HUES64 (cell line): Measurements from ENCODE around the gene HIF1AN.
"Not testable (repeated sequence)": the region's sequence is repeated elsewhere in the genome, so short reads cannot be mapped to it uniquely, and the experiment has no call there.

ENCODE experiments used
- H3K27ac ChIP-seq: 2 replicates; pipeline ENCODE4 v1.7.0; 2013; ENCODE audit warnings: low read depth, low read length, inconsistent platforms
- H3K27me3 ChIP-seq: 2 replicates; pipeline ENCODE4 v1.6.1; 2013; ENCODE audit warnings: mild to moderate bottlenecking, low read length; ENCODE audit not compliant: insufficient read depth
- H3K36me3 ChIP-seq: 2 replicates; pipeline ENCODE4 v1.6.1; 2013; ENCODE audit warnings: mild to moderate bottlenecking, low read length; ENCODE audit not compliant: insufficient read depth
- H3K4me1 ChIP-seq: 2 replicates; pipeline ENCODE4 v1.6.1; 2013; ENCODE audit warnings: mild to moderate bottlenecking, low read length, moderate library complexity; ENCODE audit not compliant: insufficient read depth
- H3K4me3 ChIP-seq: 2 replicates; pipeline ENCODE4 v1.5.1; 2013; ENCODE audit warnings: mild to moderate bottlenecking, low read length, moderate library complexity
- H3K9ac ChIP-seq: 2 replicates; pipeline ENCODE4 v1.6.1; 2013; ENCODE audit warnings: mild to moderate bottlenecking, low read depth, low read length
- H3K9me3 ChIP-seq: 2 replicates; pipeline ENCODE4 v1.6.1; 2013; ENCODE audit warnings: low read depth, low read length; ENCODE audit not compliant: insufficient read depth
- WGBS: fragments of 150-250, 120-280 bp; methylation state at CpG from one replicate; pipeline ENCODE4 v1.1.7; 2013; ENCODE audit warnings: missing lambda C conversion rate; 5-methylcytosine and 5-hydroxymethylcytosine counted together

The HIF1AN gene

DNA sequence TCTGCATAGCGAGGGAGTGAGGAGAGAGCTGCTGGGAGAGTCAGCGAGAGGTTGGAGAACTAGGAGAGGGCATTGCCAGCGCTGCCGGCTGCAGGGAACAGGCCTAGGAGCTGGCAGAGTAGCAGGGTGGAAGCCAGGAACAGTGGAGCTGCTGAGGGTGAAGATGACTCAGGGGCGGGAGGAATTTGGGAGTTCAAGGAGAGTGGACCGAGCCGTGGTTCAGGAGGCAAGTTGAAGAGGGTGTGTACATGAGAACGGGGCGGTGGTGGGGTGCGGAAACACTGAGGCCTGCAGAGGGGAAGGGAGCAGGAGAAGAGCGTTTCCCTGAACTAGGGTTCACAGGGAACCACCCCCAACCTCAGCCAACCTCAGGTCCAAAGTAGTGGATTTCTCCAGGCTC is 31.5 kb downstream of the HIF1AN start:
- H3K27me3 ChIP-seq = peaks cover 64% of the 10 kb centered on the region
- WGBS = 69% methylated on average over 11 of the region's 11 CpGs

DNA sequence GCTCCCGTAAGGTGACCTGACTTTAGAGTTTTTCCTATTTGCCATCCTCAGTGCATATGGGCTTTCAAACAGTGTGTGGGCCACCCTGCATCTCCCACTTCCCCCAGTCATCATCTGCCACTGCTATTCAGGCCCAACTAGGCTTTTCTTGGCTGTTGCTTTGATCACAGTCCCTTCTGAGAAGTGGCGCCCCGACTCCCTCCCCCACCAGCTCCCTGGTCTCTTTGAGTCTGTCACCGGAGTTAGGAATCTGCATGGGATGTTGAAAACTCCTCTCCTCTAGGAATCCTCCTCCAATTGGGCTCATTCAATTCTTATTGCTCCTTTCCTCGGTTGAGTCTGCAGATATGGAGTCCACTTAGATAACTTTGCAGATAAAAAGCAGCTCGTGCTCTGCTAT is 32.1 kb downstream of the HIF1AN start:
- Histone ChIP-seq H3K4me3 (no peak overlapping the region), H3K27ac (no peak overlapping the region), H3K36me3 (no peaks in the 10 kb centered on the region), H3K27me3 (peaks cover 59% of the 10 kb centered on the region), H3K9me3 (no peaks in the 10 kb centered on the region), H3K9ac (no peak overlapping the region), H3K4me1 (no peaks in the 10 kb centered on the region; the same call in 1 of the 2 replicates)
- 64% methylated on average over 6 of the region's 6 CpGs for WGBS

More for the DNA sequence above, 31.5 kb downstream of the HIF1AN start:
- Histone ChIP-seq H3K4me3 (no peak overlapping the region), H3K9me3 (no peaks in the 10 kb centered on the region), H3K36me3 (no peaks in the 10 kb centered on the region), H3K27ac (no peak overlapping the region), H3K4me1 (no peaks in the 10 kb centered on the region; the same call in 1 of the 2 replicates), H3K9ac (no peak overlapping the region)

DNA sequence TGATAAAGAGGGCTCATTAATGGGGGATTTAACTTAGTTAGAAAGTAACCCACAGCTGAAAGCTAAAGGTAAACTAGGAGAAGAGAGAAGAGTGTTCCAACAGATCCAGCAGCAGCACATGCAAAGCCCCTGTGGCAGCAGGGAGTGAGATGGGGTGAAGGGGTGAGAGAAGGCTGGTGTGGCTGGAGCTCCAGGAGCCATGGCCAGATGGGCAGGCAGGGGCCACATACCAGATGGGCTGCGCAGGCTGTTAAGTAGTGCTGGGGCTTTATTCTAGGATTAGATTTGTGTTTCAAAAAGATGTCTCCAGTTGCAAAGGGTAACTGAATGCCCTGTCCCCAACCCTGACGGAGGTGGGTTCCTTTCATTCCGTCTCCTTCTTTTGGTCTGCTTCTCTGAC is 33.2 kb downstream of the HIF1AN start:
- Histone ChIP-seq H3K4me1 (no peaks in the 10 kb centered on the region; the same call in 1 of the 2 replicates), H3K4me3 (no peak overlapping the region), H3K36me3 (no peaks in the 10 kb centered on the region), H3K9me3 (no peaks in the 10 kb centered on the region), H3K27ac (no peak overlapping the region), H3K27me3 (peaks cover 53% of the 10 kb centered on the region), H3K9ac (no peak overlapping the region)
- 88% methylated on average over 3 of the region's 3 CpGs for WGBS

DNA sequence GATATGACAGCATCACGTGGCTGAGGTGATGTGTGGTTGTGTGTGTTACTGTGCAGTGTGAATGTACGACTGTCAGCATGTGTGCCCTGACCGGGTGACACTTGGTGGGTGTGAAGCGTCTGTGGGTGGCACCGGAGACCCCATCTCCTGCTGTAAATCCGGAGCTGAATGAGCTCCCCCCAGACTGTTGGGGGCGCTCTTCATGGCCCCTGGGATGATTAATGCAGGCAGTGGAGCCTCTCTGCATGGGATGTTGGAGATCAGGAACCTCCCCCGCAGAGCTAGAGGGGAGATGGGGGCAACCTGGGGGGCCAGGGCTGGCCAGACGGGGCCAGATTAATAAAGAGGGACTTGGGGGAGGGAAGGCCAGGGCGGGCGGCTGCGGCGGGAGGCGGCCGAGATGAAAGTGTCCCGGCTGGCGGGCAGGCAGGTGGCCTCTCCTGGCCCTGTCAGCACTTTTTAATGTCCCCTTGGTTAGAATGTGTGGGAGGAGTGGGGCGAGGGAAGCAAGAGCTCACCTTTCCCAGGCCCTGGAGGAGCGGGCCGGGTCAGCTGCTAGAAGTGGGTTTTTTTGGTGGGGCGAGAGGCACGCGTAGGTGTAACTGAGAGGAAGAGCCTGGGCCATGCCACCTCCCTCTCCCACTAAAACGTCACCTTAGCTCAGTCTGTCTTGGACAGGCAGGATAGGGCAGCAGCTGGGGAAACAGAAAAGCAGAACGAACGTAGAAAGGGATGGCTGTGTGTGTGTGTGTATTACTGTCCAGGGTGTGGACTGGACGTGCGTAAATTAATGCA is 34.1 kb downstream of the HIF1AN start:
- Histone ChIP-seq H3K4me1 (no peaks in the 10 kb centered on the region; the same call in 1 of the 2 replicates), H3K9ac (peak overlapping the region; percentile 46), H3K27ac (no peak overlapping the region), H3K36me3 (no peaks in the 10 kb centered on the region), H3K4me3 (peak overlapping the region; percentile 70), H3K27me3 (peaks cover 56% of the 10 kb centered on the region), H3K9me3 (no peaks in the 10 kb centered on the region)
- 17% methylated on average over 25 of the region's 28 CpGs for WGBS

DNA sequence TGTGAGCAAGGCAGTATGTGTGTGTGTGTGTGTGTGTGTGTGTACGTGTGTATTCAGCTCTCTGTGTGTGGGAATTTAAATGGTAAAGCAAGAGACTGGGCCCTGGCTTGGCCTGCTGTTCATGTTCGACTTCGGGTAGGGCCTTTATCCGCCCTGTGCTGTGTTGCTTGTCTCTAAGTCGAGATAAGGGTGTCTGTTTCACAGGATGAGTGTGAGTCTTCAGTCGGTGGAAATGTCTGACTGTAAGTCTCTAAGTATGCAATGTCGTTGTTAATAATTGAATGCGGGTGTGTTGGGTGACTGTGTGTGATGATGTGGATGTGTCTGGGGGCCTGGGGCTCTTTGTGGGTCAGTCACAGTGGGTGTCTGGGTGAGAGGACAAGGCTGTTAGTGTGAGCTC is 34.8 kb downstream of the HIF1AN start:
- Histone ChIP-seq H3K9ac (no peak overlapping the region; the same call in 1 of the 2 replicates), H3K36me3 (no peaks in the 10 kb centered on the region), H3K9me3 (no peaks in the 10 kb centered on the region), H3K4me1 (no peaks in the 10 kb centered on the region; the same call in 1 of the 2 replicates), H3K4me3 (peak overlapping the region; percentile 70), H3K27me3 (peaks cover 51% of the 10 kb centered on the region), H3K27ac (no peak overlapping the region)
- WGBS = 79% methylated on average over 8 of the region's 8 CpGs

DNA sequence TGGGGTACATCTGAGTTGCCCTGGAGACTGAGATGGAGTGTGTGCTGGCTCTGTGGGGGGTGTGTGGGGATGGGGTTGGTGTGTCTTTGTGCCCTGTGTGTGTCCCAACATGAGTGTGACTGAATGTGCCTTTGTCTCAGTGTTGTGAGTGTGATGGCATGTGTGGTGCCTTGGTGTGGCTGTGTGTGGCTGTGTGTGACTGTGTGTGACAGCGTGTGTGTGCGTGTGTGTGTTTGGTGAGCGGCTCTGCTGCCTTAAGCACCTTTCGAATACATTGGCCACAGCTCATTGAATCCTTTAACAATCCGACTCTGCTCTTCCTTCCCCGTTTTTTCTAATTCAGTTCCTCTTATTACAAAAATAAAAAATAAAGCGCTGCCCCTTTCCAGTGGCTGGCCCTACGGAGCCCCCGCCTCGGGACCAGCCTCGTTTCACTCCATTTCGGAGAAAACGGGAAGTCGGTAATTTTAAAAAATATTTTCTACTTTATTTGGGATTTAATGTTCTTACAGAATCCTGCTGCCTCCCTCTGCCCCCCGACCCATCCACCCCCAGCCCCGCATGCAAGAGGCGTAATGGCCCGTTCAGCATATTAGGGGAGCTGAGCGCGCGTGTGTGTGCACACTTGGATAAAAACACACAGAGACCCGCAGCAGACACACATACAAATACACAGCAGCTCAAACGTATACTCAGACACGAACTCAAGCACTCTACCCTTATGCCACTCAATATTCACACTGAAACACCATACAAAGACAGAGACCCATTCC is 35.5 kb downstream of the HIF1AN start:
- H3K4me1 ChIP-seq = no peaks in the 10 kb centered on the region; the same call in 1 of the 2 replicates
- no peak overlapping the region for H3K27ac ChIP-seq
- H3K4me3 ChIP-seq = peak overlapping the region; percentile 70; the same call in 1 of the 2 replicates
- peaks cover 46% of the 10 kb centered on the region for H3K27me3 ChIP-seq
- H3K9ac ChIP-seq = no peak overlapping the region
- 90% methylated on average over 22 of the region's 24 CpGs for WGBS
- no peaks in the 10 kb centered on the region for H3K36me3 ChIP-seq
- H3K9me3 ChIP-seq = no peaks in the 10 kb centered on the region

DNA sequence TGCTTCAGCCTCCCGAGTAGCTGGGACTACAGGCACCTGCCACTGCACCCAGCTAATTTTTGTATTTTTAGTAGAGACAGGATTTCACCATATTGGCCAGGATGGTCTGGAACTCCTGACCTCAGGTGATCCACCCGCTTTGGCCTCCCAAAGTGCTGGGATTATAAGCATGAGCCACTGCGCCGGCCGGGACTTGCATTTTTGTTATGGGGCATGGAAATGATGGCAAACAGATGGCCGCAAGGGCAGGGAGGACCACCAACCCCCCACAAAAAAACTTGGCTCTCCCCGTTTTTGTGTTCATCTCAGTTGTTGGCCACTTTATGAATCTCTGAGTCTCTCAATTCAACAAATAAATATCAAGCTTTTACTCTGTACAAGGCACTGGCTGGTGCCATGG is 39.4 kb downstream of the HIF1AN start:
- peaks cover 32% of the 10 kb centered on the region for H3K27me3 ChIP-seq
- not testable (repeated sequence) for H3K4me3 ChIP-seq, H3K9ac ChIP-seq, H3K36me3 ChIP-seq, H3K4me1 ChIP-seq, H3K9me3 ChIP-seq, H3K27ac ChIP-seq
- 85% methylated on average over 7 of the region's 7 CpGs for WGBS

DNA sequence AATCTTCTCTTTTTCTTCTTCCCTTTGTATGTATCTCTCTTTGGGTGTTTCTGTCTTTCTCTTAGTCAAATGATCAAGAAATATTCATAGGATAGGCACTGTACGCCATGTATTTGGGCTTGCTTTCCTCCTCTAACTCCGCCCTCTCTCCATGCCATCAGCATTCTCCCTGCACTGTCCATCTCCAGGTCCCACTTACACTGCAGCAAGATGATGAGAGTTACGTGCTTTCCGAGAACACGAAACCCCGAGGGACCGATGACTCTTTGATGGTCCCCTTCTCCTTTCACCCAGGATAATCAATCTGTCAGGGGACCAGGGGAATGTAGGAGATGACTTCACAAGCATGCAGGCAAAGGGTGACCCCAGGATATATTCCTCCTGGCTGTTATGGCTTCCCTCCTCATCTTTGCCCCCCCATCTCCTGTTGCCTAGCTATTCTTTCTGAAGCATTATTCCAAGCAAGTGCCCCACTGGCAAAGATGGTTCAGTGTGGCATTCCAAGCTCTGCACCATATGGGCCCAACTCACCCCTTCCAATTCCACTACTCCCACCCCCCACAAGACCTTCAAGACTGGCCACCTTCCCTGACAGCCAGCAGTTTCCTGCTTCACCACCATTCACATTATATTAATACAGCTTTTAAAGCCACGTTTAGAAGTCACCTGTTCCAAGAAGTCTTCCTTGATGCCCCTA is 40.0 kb downstream of the HIF1AN start:
- Histone ChIP-seq H3K27me3 (peaks cover 34% of the 10 kb centered on the region), H3K36me3 (no peaks in the 10 kb centered on the region), H3K4me3 (no peak overlapping the region), H3K27ac (no peak overlapping the region), H3K9ac (no peak overlapping the region), H3K9me3 (no peaks in the 10 kb centered on the region), H3K4me1 (no peaks in the 10 kb centered on the region)
- 89% methylated on average over 8 of the region's 8 CpGs for WGBS

DNA sequence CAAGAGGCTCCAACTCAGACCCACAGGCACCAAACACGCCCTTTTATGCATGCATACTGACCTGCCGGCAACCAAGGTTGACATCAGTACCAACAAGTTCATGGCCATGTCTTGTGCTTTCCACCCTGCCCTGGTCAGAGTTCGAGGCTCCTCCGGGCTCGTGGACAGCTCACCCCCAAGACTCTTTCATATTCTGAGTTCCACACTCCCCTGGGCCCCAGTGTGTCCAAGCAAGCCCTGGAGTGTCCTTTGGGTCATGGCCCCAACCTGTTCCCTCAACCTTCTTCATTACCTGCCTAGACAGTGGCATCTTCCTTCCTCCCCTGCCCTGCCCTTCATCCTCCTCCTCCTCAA is 40.5 kb downstream of the HIF1AN start:
- peaks cover 34% of the 10 kb centered on the region for H3K27me3 ChIP-seq
- no peaks in the 10 kb centered on the region for H3K36me3 ChIP-seq
- H3K9me3 ChIP-seq = no peaks in the 10 kb centered on the region
- no peak overlapping the region for H3K4me3 ChIP-seq
- H3K9ac ChIP-seq = no peak overlapping the region
- 90% methylated on average over 5 of the region's 5 CpGs for WGBS
- no peak overlapping the region for H3K27ac ChIP-seq
- no peaks in the 10 kb centered on the region for H3K4me1 ChIP-seq

DNA sequence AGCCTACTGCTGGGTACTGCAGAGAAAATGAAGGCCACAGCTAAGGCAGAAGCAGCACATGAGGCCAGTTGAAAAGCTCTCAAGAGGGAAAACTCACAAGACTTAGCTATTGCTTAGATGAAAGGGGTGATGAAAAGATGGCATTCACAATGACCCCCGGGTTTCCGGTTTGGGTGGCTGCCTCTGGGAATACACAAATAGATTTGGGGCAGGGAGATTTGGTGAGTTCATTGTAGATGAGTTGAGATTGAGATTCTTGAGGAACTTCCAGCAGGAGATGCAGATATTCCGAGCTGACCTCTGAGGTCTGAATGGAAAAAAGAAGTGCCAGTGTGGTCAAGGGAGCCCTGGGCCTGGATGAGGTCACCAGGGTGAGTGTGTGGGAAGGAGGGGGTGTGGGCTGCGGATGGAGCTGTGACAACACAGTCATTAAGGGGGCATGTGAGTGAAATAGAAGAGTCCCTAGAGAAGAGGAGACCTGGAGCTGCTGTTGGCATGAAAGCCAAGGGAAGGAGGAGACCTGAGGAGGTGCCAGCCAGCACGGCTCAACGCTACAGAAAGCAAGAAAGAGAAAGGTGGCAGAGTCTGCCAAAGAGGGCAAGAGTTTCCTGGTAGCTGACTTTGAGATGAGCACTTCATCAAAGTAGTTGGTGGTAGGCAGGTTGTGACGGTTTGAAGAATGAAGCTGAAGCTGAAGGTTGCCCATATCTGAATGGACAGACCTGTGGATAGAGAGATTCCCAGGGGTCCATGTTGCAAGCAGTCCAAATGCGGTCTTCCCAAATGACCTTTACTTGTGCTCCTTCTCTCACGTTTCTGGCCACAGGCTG is 43.7 kb downstream of the HIF1AN start:
- Histone ChIP-seq H3K4me1 (no peaks in the 10 kb centered on the region), H3K36me3 (no peaks in the 10 kb centered on the region), H3K9ac (no peak overlapping the region), H3K27ac (no peak overlapping the region), H3K27me3 (peaks cover 38% of the 10 kb centered on the region), H3K9me3 (no peaks in the 10 kb centered on the region), H3K4me3 (no peak overlapping the region)
- WGBS = 84% methylated on average over 9 of the region's 9 CpGs
